Measurements from ENCODE around the gene TXNIP.

GRCh38 chr1:145978854-145979745 is 17.3 kb downstream of the TXNIP start:
- TF ChIP-seq, protein P1, sequence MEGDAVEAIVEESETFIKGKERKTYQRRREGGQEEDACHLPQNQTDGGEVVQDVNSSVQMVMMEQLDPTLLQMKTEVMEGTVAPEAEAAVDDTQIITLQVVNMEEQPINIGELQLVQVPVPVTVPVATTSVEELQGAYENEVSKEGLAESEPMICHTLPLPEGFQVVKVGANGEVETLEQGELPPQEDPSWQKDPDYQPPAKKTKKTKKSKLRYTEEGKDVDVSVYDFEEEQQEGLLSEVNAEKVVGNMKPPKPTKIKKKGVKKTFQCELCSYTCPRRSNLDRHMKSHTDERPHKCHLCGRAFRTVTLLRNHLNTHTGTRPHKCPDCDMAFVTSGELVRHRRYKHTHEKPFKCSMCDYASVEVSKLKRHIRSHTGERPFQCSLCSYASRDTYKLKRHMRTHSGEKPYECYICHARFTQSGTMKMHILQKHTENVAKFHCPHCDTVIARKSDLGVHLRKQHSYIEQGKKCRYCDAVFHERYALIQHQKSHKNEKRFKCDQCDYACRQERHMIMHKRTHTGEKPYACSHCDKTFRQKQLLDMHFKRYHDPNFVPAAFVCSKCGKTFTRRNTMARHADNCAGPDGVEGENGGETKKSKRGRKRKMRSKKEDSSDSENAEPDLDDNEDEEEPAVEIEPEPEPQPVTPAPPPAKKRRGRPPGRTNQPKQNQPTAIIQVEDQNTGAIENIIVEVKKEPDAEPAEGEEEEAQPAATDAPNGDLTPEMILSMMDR (IDR thresholded peaks at IDR 0.05; ENCODE audit: poor library complexity) = peak; percentile 26
- TF ChIP-seq EZH2phosphoT487 (IDR thresholded peaks at IDR 0.05; ENCODE audit: low read depth, severe bottlenecking, unreplicated experiment) = no peak

All from hepatocyte (in vitro differentiated cells).